HUES64 (cell line): ENCODE measurements around the gene B9D1. TPM values are rescaled to one million over a fixed set of nuclear protein-coding genes. Genes with fewer than 3 reads are reported as not detected.
A peak's percentile ranks its signal among the peaks of the same experiment; 100 is the strongest.

Source experiments
- H3K27ac ChIP-seq: 2 replicates; pipeline ENCODE4 v1.7.0; 2013; ENCODE audit warnings: low read depth, low read length, inconsistent platforms
- H3K27me3 ChIP-seq: 2 replicates; pipeline ENCODE4 v1.6.1; 2013; ENCODE audit warnings: mild to moderate bottlenecking, low read length; ENCODE audit not compliant: insufficient read depth
- H3K36me3 ChIP-seq: 2 replicates; pipeline ENCODE4 v1.6.1; 2013; ENCODE audit warnings: mild to moderate bottlenecking, low read length; ENCODE audit not compliant: insufficient read depth
- H3K4me1 ChIP-seq: 2 replicates; pipeline ENCODE4 v1.6.1; 2013; ENCODE audit warnings: mild to moderate bottlenecking, low read length, moderate library complexity; ENCODE audit not compliant: insufficient read depth
- H3K4me3 ChIP-seq: 2 replicates; pipeline ENCODE4 v1.5.1; 2013; ENCODE audit warnings: mild to moderate bottlenecking, low read length, moderate library complexity
- H3K9ac ChIP-seq: 2 replicates; pipeline ENCODE4 v1.6.1; 2013; ENCODE audit warnings: mild to moderate bottlenecking, low read depth, low read length
- H3K9me3 ChIP-seq: 2 replicates; pipeline ENCODE4 v1.6.1; 2013; ENCODE audit warnings: low read depth, low read length; ENCODE audit not compliant: insufficient read depth
- WGBS: fragments of 150-250, 120-280 bp; methylation state at CpG from one replicate; pipeline ENCODE4 v1.1.7; 2013; ENCODE audit warnings: missing lambda C conversion rate; 5-methylcytosine and 5-hydroxymethylcytosine counted together
- polyA plus RNA-seq, 2 experiments: library from polyadenylated mRNA; stranded (reverse); fragments of 50-300 nt; gene quantifications; one replicate each; pipeline ENCODE4 v1.2.3, GENCODE V29; 2013

The B9D1 gene
- 25.8 TPM for polyA plus RNA-seq (2013, experiment 1 of 2)
- polyA plus RNA-seq (2013, experiment 2 of 2): 26.4 TPM

- H3K36me3 ChIP-seq: peaks cover 6% of the 10 kb centered on the region; the same call in 1 of the 2 replicates
- peak within 1 kb of the TSS; percentile 75 for H3K4me3 ChIP-seq
- no peaks in the 10 kb centered on the region for H3K9me3 ChIP-seq
- peak within 1 kb of the TSS; percentile 54 for H3K9ac ChIP-seq
- H3K4me1 ChIP-seq: no peaks in the 10 kb centered on the region
- under 1% methylated on average over 83 of the region's 83 CpGs for WGBS
- no peaks in the 10 kb centered on the region for H3K27me3 ChIP-seq
- peak within 1 kb of the TSS; percentile 77 for H3K27ac ChIP-seq
Observed at GRCh38 chr17:19362277-19363113, at the start of gene B9D1. B9D1 (minus strand) TSS chr17:19362723; CDS start chr17:19362569, 154 bp downstream.

- Histone ChIP-seq H3K9me3 (no peaks in the 10 kb centered on the region), H3K27me3 (no peaks in the 10 kb centered on the region), H3K27ac (no peak overlapping the region), H3K4me1 (peaks cover 5% of the 10 kb centered on the region; the same call in 1 of the 2 replicates), H3K9ac (no peak overlapping the region), H3K36me3 (no peaks in the 10 kb centered on the region), H3K4me3 (no peak overlapping the region)
- 89% methylated on average over 9 of the region's 9 CpGs for WGBS
Observed at GRCh38 chr17:19411631-19412030, 49.1 kb upstream of the B9D1 start.

GRCh38 chr17:19410875-19411620 lies 48.5 kb upstream of the B9D1 start, which contains the start of gene RNF112:
RNF112 (plus strand) TSS chr17:19411232; CDS start chr17:19411409, 177 bp downstream.
- Histone ChIP-seq H3K4me3 (peak within 1 kb of the TSS; percentile 9; the same call in 1 of the 2 replicates), H3K27me3 (no peaks in the 10 kb centered on the region), H3K27ac (no peak within 1 kb of the TSS), H3K9ac (no peak within 1 kb of the TSS), H3K4me1 (peaks cover 5% of the 10 kb centered on the region; the same call in 1 of the 2 replicates), H3K9me3 (no peaks in the 10 kb centered on the region), H3K36me3 (no peaks in the 10 kb centered on the region)
- WGBS: 45% methylated on average over 23 of the region's 23 CpGs

- Histone ChIP-seq H3K27ac (no peak overlapping the region), H3K27me3 (no peaks in the 10 kb centered on the region), H3K4me1 (peaks cover 5% of the 10 kb centered on the region; the same call in 1 of the 2 replicates), H3K9me3 (no peaks in the 10 kb centered on the region), H3K4me3 (no peak overlapping the region), H3K36me3 (no peaks in the 10 kb centered on the region), H3K9ac (no peak overlapping the region)
- 93% methylated on average over 6 of the region's 6 CpGs for WGBS
Observed at GRCh38 chr17:19410091-19410490, 47.6 kb upstream of the B9D1 start.

GRCh38 chr17:19409509-19409908 lies 47.0 kb upstream of the B9D1 start:
- Histone ChIP-seq H3K27me3 (no peaks in the 10 kb centered on the region), H3K4me3 (no peak overlapping the region), H3K9me3 (no peaks in the 10 kb centered on the region), H3K9ac (no peak overlapping the region), H3K36me3 (no peaks in the 10 kb centered on the region), H3K27ac (no peak overlapping the region), H3K4me1 (peaks cover 5% of the 10 kb centered on the region; the same call in 1 of the 2 replicates)
- WGBS: 68% methylated on average over 3 of the region's 3 CpGs

- H3K36me3 ChIP-seq: no peaks in the 10 kb centered on the region
- H3K4me1 ChIP-seq: peaks cover 5% of the 10 kb centered on the region; the same call in 1 of the 2 replicates
- H3K27me3 ChIP-seq: no peaks in the 10 kb centered on the region
- no peaks in the 10 kb centered on the region for H3K9me3 ChIP-seq
- WGBS: 95% methylated on average over 3 of the region's 3 CpGs
- no peak overlapping the region for H3K4me3 ChIP-seq
- H3K27ac ChIP-seq: no peak overlapping the region
- no peak overlapping the region for H3K9ac ChIP-seq
Observed at GRCh38 chr17:19409066-19409465, 46.5 kb upstream of the B9D1 start.

- Histone ChIP-seq H3K4me1 (peaks cover 5% of the 10 kb centered on the region; the same call in 1 of the 2 replicates), H3K9me3 (no peaks in the 10 kb centered on the region), H3K4me3 (no peak overlapping the region), H3K27ac (no peak overlapping the region), H3K9ac (no peak overlapping the region), H3K36me3 (no peaks in the 10 kb centered on the region), H3K27me3 (no peaks in the 10 kb centered on the region)
- WGBS: 86% methylated on average over 2 of the region's 2 CpGs
Observed at GRCh38 chr17:19408346-19408710, 45.8 kb upstream of the B9D1 start.

- Histone ChIP-seq H3K27ac (no peak overlapping the region), H3K4me1 (peaks cover 5% of the 10 kb centered on the region; the same call in 1 of the 2 replicates), H3K9ac (no peak overlapping the region), H3K36me3 (no peaks in the 10 kb centered on the region), H3K4me3 (no peak overlapping the region), H3K27me3 (no peaks in the 10 kb centered on the region), H3K9me3 (no peaks in the 10 kb centered on the region)
- 97% methylated on average over 10 of the region's 10 CpGs for WGBS
Observed at GRCh38 chr17:19407601-19408345, 45.2 kb upstream of the B9D1 start.

- Histone ChIP-seq H3K36me3 (no peaks in the 10 kb centered on the region), H3K27ac (no peak overlapping the region), H3K9me3 (no peaks in the 10 kb centered on the region), H3K9ac (no peak overlapping the region), H3K4me3 (no peak overlapping the region), H3K27me3 (no peaks in the 10 kb centered on the region), H3K4me1 (no peaks in the 10 kb centered on the region)
- 92% methylated on average over 5 of the region's 5 CpGs for WGBS
Observed at GRCh38 chr17:19405114-19405513, 42.6 kb upstream of the B9D1 start.

- H3K4me1 ChIP-seq: no peaks in the 10 kb centered on the region
Observed at GRCh38 chr17:19404264-19404663, 41.7 kb upstream of the B9D1 start.

More at GRCh38 chr17:19404264-19404663, 41.7 kb upstream of the B9D1 start:
- Histone ChIP-seq H3K4me3 (no peak overlapping the region), H3K9ac (no peak overlapping the region), H3K9me3 (no peaks in the 10 kb centered on the region), H3K36me3 (no peaks in the 10 kb centered on the region), H3K27me3 (no peaks in the 10 kb centered on the region), H3K27ac (no peak overlapping the region)
- WGBS: 86% methylated on average over 1 of the region's 1 CpG
